ENCODE results near the gene ZNF200.

DNA sequence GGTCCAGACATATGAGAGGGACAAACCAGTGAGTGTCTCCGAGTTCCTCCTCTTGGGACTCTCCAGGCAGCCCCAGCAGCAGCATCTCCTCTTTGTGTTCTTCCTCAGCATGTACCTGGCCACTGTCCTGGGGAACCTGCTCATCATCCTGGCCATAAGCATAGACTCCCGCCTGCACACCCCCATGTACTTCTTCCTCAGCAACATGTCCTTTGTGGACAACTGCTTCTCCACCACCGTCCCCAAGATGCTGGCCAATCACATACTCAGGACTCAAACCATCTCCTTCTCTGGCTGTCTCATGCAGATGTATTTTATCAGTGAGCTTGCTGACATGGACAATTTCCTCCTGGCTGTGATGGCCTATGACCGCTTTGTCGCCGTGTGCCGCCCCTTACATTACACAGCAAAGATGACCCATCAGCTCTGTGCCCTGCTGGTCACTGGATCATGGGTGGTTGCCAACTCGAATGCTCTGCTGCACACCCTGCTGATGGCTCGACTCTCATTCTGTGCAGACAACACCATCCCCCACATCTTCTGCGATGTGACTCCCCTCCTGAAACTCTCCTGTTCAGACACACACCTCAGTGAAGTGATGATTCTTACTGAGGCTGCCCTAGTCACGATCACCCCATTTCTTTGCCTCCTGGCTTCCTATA, 19.2 kb downstream of the ZNF200 start:
- TF ChIP-seq, protein P1, sequence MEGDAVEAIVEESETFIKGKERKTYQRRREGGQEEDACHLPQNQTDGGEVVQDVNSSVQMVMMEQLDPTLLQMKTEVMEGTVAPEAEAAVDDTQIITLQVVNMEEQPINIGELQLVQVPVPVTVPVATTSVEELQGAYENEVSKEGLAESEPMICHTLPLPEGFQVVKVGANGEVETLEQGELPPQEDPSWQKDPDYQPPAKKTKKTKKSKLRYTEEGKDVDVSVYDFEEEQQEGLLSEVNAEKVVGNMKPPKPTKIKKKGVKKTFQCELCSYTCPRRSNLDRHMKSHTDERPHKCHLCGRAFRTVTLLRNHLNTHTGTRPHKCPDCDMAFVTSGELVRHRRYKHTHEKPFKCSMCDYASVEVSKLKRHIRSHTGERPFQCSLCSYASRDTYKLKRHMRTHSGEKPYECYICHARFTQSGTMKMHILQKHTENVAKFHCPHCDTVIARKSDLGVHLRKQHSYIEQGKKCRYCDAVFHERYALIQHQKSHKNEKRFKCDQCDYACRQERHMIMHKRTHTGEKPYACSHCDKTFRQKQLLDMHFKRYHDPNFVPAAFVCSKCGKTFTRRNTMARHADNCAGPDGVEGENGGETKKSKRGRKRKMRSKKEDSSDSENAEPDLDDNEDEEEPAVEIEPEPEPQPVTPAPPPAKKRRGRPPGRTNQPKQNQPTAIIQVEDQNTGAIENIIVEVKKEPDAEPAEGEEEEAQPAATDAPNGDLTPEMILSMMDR (optimal IDR thresholded peaks at IDR 0.05 in 1 of 3, IDR thresholded peaks at IDR 0.05 in 1 of 3, conservative IDR thresholded peaks at IDR 0.05 in 1 of 3; ENCODE audit: extremely low read depth in 1 of 3, insufficient read depth in 2 of 3, low read length in 3 of 3): no peak
- no peak for TF ChIP-seq EZH2 (IDR thresholded peaks at IDR 0.05; ENCODE audit: low read length)
